NCI-H524 (cell line): ENCODE results near the gene PLPP3.

Source experiments
- DNase-seq, 2 experiments: peaks; one replicate each; lab custom pipeline; 2025; lab: John Stamatoyannopoulos, UW

Gene PLPP3

GRCh38 chr1:56522680-56523079, 56.7 kb downstream of the PLPP3 start:
- DNase-seq: no peak

- no peak for DNase-seq
Measured at GRCh38 chr1:56520016-56520601, 59.3 kb downstream of the PLPP3 start.

GRCh38 chr1:56517404-56518130, 61.8 kb downstream of the PLPP3 start:
- DNase-seq: no peak

GRCh38 chr1:56516539-56517252, 62.7 kb downstream of the PLPP3 start:
- no peak for DNase-seq

GRCh38 chr1:56515898-56516538, 63.3 kb downstream of the PLPP3 start:
- no peak for DNase-seq

- no peak for DNase-seq
Measured at GRCh38 chr1:56512724-56513494, 66.5 kb downstream of the PLPP3 start.

GRCh38 chr1:56511766-56512165, 67.6 kb downstream of the PLPP3 start:
- no peak for DNase-seq

GRCh38 chr1:56511364-56511763, 68.0 kb downstream of the PLPP3 start:
- DNase-seq: no peak

GRCh38 chr1:56510642-56511021, 68.7 kb downstream of the PLPP3 start:
- no peak for DNase-seq

GRCh38 chr1:56509713-56510641, 69.4 kb downstream of the PLPP3 start:
- DNase-seq: peak; percentile 62 to 69

- no peak for DNase-seq
Measured at GRCh38 chr1:56508523-56508983, 70.8 kb downstream of the PLPP3 start.

- no peak for DNase-seq
Measured at GRCh38 chr1:56507925-56508522, 71.3 kb downstream of the PLPP3 start.

GRCh38 chr1:56506951-56507491, 72.3 kb downstream of the PLPP3 start:
- no peak for DNase-seq

- peak; percentile 23 to 70 for DNase-seq
Measured at GRCh38 chr1:56505792-56506743, 73.3 kb downstream of the PLPP3 start.

GRCh38 chr1:56502700-56503245, 76.6 kb downstream of the PLPP3 start:
- no peak for DNase-seq

- DNase-seq: no peak
Measured at GRCh38 chr1:56501888-56502287, 77.5 kb downstream of the PLPP3 start.

GRCh38 chr1:56501426-56501825, 77.9 kb downstream of the PLPP3 start:
- DNase-seq: no peak
